ENCODE measurements around the gene LST1.

LST1 gene

GRCh38 chr6:31621320-31621939 is 35.4 kb downstream of the LST1 start:
- no peak for DNase-seq

- DNase-seq = no peak
Observed at GRCh38 chr6:31621991-31622390, 35.9 kb downstream of the LST1 start.

- DNase-seq = no peak
Observed at GRCh38 chr6:31622684-31623091, 36.6 kb downstream of the LST1 start.

DNA sequence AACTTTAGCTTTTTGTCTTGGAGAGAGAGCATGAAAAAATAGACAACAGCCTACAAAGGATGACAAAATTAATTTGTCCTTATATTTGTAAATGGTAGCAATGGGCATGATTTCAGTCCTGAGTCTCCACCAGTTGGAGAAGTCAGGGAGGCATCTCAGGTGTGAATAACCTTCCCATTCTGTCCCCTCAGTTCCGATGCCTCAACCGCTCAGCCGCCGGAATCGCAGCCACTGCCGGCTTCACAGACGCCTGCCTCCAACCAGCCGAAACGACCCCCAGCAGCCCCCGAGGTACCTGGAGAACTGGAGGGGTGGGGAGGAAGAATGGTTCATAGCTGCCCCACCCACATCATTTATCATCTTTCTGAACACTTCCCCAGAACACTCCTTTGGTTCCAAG is 38.0 kb downstream of the LST1 start:
- DNase-seq = no peak

GRCh38 chr6:31626952-31627351 is 40.9 kb downstream of the LST1 start:
- DNase-seq = no peak

- no peak for DNase-seq
Observed at GRCh38 chr6:31627690-31628287, 41.7 kb downstream of the LST1 start.

- no peak for DNase-seq
Observed at GRCh38 chr6:31629014-31629413, 42.9 kb downstream of the LST1 start.

- no peak for DNase-seq
Observed at GRCh38 chr6:31630177-31630934, 44.3 kb downstream of the LST1 start.

DNA sequence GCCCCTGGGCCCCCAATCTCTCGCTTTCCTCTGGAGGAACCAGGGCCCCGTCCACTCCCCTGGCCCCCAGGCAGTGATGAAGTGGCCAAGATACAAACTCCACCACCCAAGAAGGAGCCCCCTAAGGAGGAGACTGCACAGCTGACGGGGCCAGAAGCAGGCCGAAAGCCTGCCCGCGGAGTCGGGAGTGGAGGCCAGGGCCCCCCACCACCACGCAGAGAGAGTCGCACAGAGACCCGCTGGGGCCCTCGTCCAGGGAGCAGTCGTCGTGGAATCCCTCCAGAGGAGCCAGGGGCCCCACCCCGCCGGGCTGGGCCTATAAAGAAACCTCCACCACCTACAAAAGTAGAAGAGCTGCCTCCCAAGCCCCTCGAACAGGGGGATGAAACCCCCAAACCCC is 45.1 kb downstream of the LST1 start:
- DNase-seq = no peak

- DNase-seq = no peak
Observed at GRCh38 chr6:31631681-31632278, 45.7 kb downstream of the LST1 start.

DNA sequence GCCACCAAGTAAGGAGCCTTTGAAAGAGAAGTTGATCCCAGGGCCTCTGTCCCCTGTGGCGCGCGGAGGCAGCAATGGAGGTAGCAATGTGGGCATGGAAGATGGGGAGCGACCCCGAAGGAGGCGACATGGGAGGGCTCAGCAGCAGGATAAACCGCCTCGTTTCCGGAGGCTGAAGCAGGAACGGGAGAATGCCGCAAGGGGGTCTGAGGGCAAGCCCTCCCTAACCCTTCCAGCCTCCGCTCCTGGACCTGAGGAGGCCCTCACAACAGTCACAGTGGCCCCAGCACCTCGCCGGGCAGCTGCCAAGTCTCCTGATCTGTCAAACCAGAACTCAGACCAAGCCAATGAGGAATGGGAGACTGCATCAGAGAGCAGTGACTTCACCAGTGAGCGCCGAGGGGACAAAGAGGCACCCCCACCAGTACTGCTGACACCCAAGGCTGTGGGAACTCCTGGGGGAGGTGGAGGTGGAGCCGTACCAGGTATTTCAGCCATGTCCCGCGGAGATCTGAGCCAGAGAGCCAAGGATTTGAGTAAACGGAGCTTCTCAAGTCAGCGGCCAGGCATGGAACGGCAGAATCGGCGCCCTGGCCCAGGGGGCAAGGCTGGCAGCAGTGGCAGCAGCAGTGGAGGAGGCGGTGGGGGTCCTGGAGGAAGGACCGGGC is 46.3 kb downstream of the LST1 start:
- DNase-seq = no peak

GRCh38 chr6:31633447-31633846 is 47.4 kb downstream of the LST1 start:
- DNase-seq = no peak

DNA sequence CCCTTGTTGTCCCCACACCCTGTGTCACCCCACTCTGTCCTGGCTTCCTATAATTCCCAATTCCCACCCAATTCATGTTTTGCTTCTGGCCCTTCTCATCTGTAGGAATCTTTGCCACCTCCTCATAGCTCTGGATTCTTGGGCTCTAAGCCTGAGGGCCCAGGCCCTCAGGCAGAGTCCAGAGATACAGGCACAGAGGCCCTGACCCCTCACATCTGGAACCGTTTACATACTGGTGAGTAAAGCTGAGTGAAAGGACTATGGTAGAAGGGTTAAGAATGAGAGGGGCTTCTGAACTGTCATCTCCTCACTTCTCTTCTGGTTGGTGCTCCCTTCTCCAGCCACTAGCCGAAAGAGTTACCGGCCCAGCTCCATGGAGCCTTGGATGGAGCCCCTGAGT is 48.1 kb downstream of the LST1 start:
- DNase-seq = no peak

GRCh38 chr6:31634969-31635575 is 49.0 kb downstream of the LST1 start:
- no peak for DNase-seq

GRCh38 chr6:31636698-31637596 is 50.9 kb downstream of the LST1 start:
- no peak for DNase-seq

Measured in stimulated activated CD4-positive, alpha-beta T cell treated with anti-CD3 and anti-CD28 coated beads, Interleukin-4, amount 100 ng/mL, for 4 hours (primary cell).